Natural killer cell treated with Interleukin-12 subunit alpha and Interleukin-12 subunit beta and Interleukin-15 and Interleukin-18, amount 100 ng/mL, for 72 hours (primary cell): ENCODE measurements around the gene CEP20. TPM values are rescaled to one million over a fixed set of nuclear protein-coding genes. Genes with fewer than 3 reads are reported as not detected.

Source experiments
- ATAC-seq, 2 donors: fragments of 150-1000 bp; cut with Tn5 transposase in 1 of 2; sonication (Bioruptor Pico), chemical (Tn5 transposase) in 1 of 2; 2 replicates each; pipeline ENCODE4 v1.10.0; 2021
- DNase-seq: peaks from one replicate; pipeline ENCODE4 v3.0.0; 2022; ENCODE audit warnings: low spot score
- H3K27ac Mint-ChIP-seq, 2 donors: 1 replicate in 1 of 2; 2 replicates in 1 of 2; pipeline ENCODE4 v1.8.0; 2022; ENCODE audit warnings: mixed read lengths in 2 of 2, mild to moderate bottlenecking in 1 of 2, moderate library complexity in 1 of 2
- H3K27me3 Mint-ChIP-seq, 2 donors: 1 replicate in 1 of 2; 2 replicates in 1 of 2; pipeline ENCODE4 v1.8.0; 2022; ENCODE audit warnings: mixed read lengths in 2 of 2
- H3K36me3 Mint-ChIP-seq: one replicate; pipeline ENCODE4 v1.8.0; 2022; ENCODE audit warnings: mixed read lengths
- H3K4me1 Mint-ChIP-seq, 2 donors: 1 replicate in 1 of 2; 2 replicates in 1 of 2; pipeline ENCODE4 v1.8.0; 2022; ENCODE audit warnings: low read depth in 2 of 2, mixed read lengths in 2 of 2, mild to moderate bottlenecking in 1 of 2
- H3K4me3 Mint-ChIP-seq: one replicate; pipeline ENCODE4 v1.8.0; 2022; ENCODE audit warnings: mixed read lengths
- H3K9me3 Mint-ChIP-seq: 2 replicates; pipeline ENCODE4 v1.8.0; 2022; ENCODE audit warnings: mixed read lengths
- total RNA-seq, 2 donors: library from RNA; stranded (reverse); gene quantifications; one replicate each; pipeline ENCODE4 v1.2.3, GENCODE V29; 2022

CEP20 gene
- total RNA-seq, 2 donors from 2014 or later, result 44.4 to 45.1 TPM

- no peaks in the 10 kb centered on the region for H3K36me3 Mint-ChIP-seq
- no peak for ATAC-seq
- H3K27me3 Mint-ChIP-seq, result peaks cover 0 to 9% of the 10 kb centered on the region in 2 donors
- H3K9me3 Mint-ChIP-seq, result no peaks in the 10 kb centered on the region
- no peaks in the 10 kb centered on the region for H3K4me1 Mint-ChIP-seq
- no peak for DNase-seq
- no peak overlapping the region for H3K27ac Mint-ChIP-seq
- no peak overlapping the region for H3K4me3 Mint-ChIP-seq
Observed at GRCh38 chr16:15827299-15827698, 61.1 kb downstream of the CEP20 start.

- ATAC-seq (no peak), DNase-seq (no peak)
- Mint-ChIP-seq H3K9me3 (no peaks in the 10 kb centered on the region), H3K27me3 (peaks cover 0 to 7% of the 10 kb centered on the region in 2 donors), H3K36me3 (no peaks in the 10 kb centered on the region), H3K4me3 (no peak overlapping the region), H3K27ac (no peak overlapping the region), H3K4me1 (no peaks in the 10 kb centered on the region)
Observed at GRCh38 chr16:15825750-15826305, 62.6 kb downstream of the CEP20 start.

GRCh38 chr16:15822957-15823356 is 65.4 kb downstream of the CEP20 start:
- no peaks in the 10 kb centered on the region for H3K36me3 Mint-ChIP-seq
- H3K4me3 Mint-ChIP-seq, result no peak overlapping the region
- no peaks in the 10 kb centered on the region for H3K9me3 Mint-ChIP-seq
- peak in 1 of 2 donors; percentile 21 for ATAC-seq
- peaks cover under 1 to 10% of the 10 kb centered on the region in 2 donors for H3K27me3 Mint-ChIP-seq
- DNase-seq, result no peak
- H3K4me1 Mint-ChIP-seq, result no peaks in the 10 kb centered on the region
- no peak overlapping the region for H3K27ac Mint-ChIP-seq

- no peak for ATAC-seq
- DNase-seq, result no peak
- H3K4me1 Mint-ChIP-seq, result no peaks in the 10 kb centered on the region
- peaks cover 6% of the 10 kb centered on the region for H3K36me3 Mint-ChIP-seq
- H3K27ac Mint-ChIP-seq, result no peak overlapping the region
- no peak overlapping the region for H3K4me3 Mint-ChIP-seq
- peaks cover 5% of the 10 kb centered on the region for H3K9me3 Mint-ChIP-seq
- H3K27me3 Mint-ChIP-seq, result peaks cover 14 to 20% of the 10 kb centered on the region in 2 donors
Observed at GRCh38 chr16:15820837-15821236, 67.6 kb downstream of the CEP20 start.

GRCh38 chr16:15819046-15819445 is 69.4 kb downstream of the CEP20 start:
- Mint-ChIP-seq H3K4me3 (no peak overlapping the region), H3K27me3 (peaks cover 20 to 27% of the 10 kb centered on the region in 2 donors), H3K4me1 (no peaks in the 10 kb centered on the region), H3K36me3 (peaks cover 16% of the 10 kb centered on the region), H3K27ac (no peak overlapping the region), H3K9me3 (peaks cover 6% of the 10 kb centered on the region)
- DNase-seq (no peak), ATAC-seq (no peak)

GRCh38 chr16:15817446-15817845 is 71.0 kb downstream of the CEP20 start:
- Mint-ChIP-seq H3K36me3 (peaks cover 16% of the 10 kb centered on the region), H3K4me1 (no peaks in the 10 kb centered on the region), H3K27me3 (peaks cover 16 to 27% of the 10 kb centered on the region in 2 donors), H3K4me3 (no peak overlapping the region), H3K9me3 (peaks cover 6% of the 10 kb centered on the region), H3K27ac (no peak overlapping the region)
- ATAC-seq (no peak), DNase-seq (no peak)

- Mint-ChIP-seq H3K27ac (no peak overlapping the region), H3K27me3 (peaks cover 16 to 27% of the 10 kb centered on the region in 2 donors), H3K36me3 (peaks cover 16% of the 10 kb centered on the region), H3K4me3 (no peak overlapping the region), H3K9me3 (peaks cover 6% of the 10 kb centered on the region), H3K4me1 (no peaks in the 10 kb centered on the region)
- no peak for ATAC-seq
- DNase-seq, result no peak
Observed at GRCh38 chr16:15816228-15816627, 72.2 kb downstream of the CEP20 start.

Other genes with a start within 250 kb of the CEP20 start
- 10 to 100 TPM; 63.9 to 76.0 TPM for gene MARF1, start 245.4 kb downstream of the CEP20 start, total RNA-seq
- gene NDE1, start 238.4 kb downstream of the CEP20 start, total RNA-seq, result 100 to 1,000 TPM in 1 of 2 donors, 10 to 100 TPM in 1; 95.0 to 151 TPM
- gene MYH11, start 31.6 kb downstream of the CEP20 start, total RNA-seq, result not detected
- 100 to 1,000 TPM in 1 of 2 donors, 10 to 100 TPM in 1; 43.1 to 106 TPM for gene ABCC1, start 61.0 kb upstream of the CEP20 start, total RNA-seq